Measurements from ENCODE around the gene SHBG. TPM values are rescaled to one million over a fixed set of nuclear protein-coding genes. Genes with fewer than 3 reads are reported as not detected.

Gene SHBG
- total RNA-seq, 1 donor from 2014 or later: not detected

DNA sequence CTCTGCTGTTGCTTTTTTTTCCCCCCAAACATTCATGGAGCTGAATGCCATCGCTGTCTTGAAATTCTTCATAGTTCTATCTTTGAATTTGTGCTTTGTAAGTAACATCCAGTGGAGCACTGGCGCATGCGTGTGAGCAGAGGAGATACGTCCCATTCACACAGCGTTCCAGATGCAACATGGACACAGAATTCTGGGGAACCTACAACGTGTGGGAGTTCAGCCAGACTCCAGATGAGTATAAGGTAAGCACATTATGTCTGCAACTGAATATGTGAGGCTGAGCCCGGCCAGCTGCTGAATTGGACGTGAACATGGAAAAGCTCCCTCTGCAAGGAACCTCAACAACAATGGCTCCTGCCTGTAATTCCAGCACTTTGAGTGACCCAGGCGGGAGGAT is 16.5 kb downstream of the SHBG start:
- no peak for DNase-seq (ENCODE audit: low spot score)

DNA sequence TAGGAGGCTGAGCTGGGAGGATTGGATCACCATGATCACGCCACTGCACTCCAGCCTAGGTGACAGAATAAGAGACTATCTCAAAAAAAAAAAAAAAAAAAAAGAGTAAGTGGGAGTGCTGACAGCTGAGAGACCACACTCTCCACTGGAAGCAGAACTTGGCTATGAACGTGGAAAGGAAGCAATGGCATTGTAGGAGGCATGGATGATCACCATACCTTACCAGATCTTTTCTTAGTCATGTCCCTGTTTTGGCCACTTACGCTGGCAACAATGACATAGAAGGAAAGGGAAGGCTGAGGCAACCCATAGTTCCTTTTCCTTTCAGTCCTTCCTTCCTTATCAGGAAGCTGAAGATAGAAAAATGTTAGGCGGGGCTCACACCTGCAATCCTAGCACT is 17.1 kb downstream of the SHBG start:
- DNase-seq (ENCODE audit: low spot score): no peak

DNA sequence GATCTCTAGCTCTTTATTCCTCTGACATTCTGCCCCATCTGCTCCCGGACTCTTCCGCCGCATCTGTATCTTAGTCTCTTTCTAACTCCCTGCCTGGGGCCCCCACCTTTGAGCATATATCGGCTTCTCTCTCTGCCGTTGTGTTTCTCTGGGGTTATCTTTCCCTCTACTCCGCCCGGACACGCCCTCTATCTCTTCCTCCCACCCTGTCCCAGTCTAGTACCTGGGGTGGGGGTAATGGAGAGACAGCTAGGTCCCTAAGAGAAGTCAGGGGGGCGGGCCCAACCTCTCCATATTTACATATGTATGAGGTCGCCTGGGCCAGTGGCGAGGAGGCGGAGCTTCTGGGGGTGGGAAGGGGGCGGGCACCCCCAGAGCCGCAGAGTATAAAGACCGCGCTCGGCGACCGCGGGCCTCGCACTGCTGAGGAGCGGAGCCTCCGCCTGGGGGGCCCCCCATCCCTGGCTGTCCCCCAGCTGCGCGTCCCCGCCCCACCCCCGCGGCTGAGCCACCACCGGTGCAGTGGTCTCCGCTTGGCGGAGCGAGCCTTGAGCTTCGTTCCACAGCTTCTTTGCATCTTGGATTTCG is 20.7 kb downstream of the SHBG start, which contains the start of gene ATP1B2:
ATP1B2 (plus strand) TSS at position 418 of the 588 bp plus-strand sequence. CDS start 593 bp downstream, outside the sequence.
- DNase-seq (ENCODE audit: low spot score): peak; percentile 69

DNA sequence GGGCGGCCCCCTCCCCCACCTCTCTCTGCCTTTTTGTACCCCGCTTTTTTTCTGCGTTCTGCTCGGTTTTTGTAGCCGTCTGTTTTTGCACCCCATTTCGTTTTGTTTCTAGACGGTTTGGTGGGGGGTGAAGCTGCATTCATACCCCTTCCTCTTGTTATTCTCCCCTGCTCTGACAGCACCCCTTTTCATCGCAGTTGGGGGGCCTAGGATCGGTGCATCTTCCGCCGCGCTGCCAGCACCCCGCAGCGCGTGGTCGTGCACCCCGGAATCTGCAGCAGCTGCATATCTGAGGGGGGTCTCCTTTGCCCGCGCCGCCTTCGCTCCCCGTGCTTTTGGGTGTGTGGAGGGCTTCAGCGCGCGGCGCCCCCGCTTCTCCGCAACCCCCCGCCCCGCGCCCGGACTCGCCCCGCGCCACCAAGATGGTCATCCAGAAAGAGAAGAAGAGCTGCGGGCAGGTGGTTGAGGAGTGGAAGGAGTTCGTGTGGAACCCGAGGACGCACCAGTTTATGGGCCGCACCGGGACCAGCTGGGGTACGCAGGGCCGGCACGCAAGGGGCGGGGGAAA is 21.2 kb downstream of the SHBG start:
- no peak for DNase-seq (ENCODE audit: low spot score)

DNA sequence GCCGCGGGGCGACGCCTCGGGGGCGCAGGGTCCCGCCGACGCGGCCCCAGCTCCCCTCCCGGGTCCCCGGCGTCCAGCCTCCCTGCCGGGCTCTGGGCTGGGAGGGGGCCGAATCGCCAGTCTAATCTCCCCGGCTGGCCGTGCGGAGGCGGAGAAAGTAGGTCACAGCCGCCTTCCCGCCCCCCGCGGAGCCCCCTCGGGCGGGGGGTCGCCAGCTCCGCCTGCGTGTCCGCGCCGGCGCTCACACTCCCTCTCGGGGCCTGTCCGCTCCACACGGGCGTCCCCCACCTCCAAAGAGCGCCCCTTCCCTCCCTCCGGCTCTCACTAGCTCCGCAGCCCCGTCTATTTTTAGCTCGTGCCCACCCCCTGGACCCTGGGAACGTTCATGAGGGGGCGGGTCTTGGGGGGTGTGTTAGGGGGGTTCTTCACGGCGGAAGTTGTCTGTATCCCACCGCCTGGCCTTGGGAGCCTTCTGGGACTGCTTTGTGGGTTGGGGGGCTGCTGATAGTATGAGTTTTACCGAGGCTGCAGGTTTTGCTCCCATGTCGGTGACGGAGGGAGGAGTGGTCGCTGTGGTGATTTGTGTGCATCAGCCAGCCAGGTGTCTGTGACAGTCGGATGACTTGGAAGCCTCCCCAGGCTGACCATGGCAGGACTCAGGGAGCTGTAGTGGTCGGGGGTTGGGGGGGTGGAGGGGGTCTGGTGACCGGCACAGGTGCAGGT is 21.9 kb downstream of the SHBG start:
- no peak for DNase-seq (ENCODE audit: low spot score)

DNA sequence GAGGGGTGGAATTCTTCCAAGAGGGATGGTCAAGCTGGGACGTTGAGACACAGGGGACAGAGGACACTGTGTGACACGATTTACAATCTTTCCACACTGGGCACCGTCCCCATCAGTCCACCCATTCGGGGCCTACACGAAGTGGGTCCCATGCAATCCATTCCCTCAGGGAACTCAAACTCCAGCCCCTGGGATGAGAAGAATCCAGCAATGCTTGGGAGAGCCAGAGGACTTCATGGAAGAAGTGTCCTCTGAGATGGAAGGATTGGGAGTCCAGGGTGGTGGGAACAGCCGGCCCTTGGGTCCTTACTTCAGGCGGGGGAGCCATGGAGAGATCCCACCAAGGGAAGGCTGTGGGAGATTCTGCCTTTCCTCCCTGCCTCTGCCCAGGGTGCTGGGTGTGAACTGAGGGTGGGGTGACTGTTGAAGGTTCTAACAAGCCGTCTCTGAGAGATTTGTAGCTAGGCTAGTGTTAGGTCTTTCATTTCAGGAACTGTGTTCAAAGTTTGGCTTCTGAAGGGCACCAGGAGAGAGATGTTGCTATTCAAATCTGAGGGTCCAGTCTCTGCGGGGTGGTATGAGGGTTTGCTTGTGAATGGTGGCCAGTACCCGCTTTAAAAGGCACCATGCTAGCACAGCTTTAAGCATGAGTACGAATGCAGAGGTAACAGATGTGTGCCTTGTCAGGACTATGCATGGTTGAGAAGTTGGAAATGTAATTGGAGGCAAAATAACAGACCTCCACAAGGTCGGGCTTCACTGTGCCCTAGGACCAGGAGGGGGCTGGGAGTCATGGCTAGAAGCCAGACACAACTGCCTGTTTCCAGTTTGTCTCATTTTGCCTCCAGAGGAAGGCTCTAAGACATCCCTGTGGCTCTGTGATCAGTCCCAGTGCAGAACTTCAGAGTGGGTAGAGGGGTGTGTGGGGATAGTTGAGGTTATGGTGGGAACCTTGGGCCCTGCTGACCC is 22.7 kb downstream of the SHBG start:
- no peak for DNase-seq (ENCODE audit: low spot score)

DNA sequence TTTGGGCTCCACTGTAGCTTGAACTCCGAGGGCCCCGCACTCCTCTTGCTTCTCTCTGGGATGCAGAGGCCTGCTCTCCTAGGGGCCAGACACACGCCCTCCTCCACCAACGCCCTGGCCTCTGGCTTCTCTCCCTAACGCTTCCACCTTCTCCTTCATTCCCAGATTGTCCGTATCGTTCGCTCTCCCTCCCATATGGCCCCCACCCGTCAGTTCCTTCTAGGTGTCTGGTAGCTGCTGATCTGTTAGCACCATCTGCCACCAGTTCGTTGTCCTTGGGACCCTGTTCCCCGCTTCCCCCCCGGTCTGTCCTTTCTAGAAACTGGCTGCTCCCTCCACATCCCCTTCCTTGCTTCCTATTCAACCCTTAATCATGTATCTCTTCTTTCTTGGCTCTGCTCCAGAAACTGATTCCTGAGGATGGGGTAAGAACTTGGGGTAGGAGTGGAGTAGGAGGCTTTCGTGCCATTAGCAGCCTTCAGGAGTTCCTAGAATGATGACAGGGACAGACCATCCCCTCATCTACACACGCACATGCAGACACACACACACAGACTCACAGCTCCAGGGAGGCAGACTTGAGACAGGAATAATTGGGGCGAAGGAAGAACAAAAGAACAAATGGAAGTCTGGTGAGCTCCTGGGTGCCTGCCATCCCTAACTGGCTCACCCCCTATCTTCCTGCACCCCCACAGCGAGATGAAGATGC is 25.1 kb downstream of the SHBG start:
- no peak for DNase-seq (ENCODE audit: low spot score)

DNA sequence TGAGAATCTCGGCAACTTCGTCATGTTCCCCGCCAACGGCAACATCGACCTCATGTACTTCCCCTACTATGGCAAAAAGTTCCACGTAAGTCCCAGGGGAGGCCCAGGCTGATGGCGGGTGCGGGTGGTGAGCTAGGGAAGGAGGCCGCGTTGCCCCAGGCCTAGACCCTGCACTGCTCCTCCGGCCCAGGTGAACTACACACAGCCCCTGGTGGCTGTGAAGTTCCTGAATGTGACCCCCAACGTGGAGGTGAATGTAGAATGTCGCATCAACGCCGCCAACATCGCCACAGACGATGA is 25.6 kb downstream of the SHBG start:
- DNase-seq (ENCODE audit: low spot score): no peak

DNA sequence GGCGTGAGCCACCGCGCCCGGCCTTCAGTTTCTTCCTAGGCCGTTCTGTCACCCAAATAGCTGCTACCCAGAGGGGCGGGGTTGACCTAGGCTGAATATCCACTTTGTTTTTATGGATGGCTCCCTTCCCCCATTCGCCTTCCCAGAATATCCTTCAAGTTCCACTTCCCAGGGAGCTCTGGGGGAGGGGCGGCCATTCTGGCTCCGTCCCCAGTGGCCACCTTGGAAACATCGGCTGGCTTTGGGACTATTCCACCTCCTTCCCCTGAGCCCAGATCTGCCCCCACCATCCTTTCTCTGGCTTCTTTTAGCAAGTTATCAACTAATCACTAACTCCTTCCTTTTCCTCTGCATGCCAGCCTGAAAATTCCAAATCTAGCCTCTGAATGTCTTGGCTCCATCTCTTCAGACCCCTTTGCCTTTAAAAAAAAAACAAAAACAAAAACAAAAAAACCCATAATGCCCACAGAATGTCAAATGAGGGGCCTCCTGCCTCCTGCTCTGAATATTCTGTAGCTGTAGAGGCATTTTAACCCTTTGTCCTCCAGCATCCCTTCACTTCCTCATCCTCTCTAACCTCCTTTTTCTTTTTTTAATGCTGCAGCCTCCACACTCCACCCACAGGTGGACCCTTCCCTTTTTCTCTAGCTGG is 27.1 kb downstream of the SHBG start:
- DNase-seq (ENCODE audit: low spot score): peak; percentile 58

DNA sequence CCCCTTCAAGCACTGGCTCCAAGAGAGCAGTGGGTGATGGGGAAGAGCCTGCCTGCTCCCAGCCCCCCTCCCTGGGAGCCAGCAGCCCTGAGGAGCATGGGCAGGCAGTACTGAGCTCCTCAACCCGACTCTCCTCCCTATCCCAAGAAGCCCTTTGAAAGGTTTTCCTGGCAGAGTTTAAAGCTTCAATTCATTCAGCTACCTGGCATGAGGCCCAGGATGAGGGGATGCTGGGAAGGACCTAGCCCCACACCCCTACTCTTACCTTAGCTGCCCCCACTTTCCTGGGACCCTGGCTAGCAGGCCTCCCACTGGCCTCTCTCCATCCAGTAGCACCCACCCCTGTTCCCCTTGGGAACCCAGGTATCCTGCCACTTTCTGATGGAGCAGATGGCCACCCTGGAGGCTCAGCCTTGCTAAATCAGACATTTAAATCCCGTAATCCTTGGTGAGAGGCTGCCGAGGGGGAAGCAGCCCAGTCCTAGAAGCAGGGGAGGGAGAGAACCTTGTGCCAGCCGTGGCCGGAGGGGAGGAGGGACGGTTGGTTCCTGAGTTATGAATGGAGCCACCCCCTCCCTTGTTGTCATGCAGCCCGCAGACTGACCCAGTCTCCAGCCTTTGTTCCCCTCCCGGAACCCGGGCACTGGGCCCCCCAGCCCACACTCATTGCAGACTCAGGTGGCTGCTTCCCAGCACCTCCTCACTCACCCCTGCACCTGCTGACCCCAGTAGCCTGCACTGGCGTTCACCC is 37.9 kb downstream of the SHBG start:
- DNase-seq (ENCODE audit: low spot score): no peak

DNA sequence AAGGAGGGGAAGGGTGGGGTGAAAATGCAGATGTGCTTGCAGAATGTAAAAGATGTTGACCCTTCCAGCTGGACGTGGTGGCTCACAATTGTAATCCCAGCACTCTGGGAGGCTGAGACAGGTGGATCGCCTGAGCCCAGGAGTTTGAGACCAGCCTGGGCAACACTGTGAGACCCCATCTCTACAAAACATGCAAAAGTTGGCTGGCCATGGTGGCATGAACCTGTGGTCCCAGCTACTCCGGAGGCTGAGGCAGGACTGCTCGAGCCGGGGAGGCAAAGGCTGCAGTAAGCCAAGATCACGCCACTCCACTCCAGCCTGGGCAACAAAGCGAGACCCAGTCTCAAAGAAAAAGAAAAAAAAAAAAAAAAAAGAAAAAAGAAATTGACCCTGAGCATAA is 38.5 kb downstream of the SHBG start:
- DNase-seq (ENCODE audit: low spot score): no peak

DNA sequence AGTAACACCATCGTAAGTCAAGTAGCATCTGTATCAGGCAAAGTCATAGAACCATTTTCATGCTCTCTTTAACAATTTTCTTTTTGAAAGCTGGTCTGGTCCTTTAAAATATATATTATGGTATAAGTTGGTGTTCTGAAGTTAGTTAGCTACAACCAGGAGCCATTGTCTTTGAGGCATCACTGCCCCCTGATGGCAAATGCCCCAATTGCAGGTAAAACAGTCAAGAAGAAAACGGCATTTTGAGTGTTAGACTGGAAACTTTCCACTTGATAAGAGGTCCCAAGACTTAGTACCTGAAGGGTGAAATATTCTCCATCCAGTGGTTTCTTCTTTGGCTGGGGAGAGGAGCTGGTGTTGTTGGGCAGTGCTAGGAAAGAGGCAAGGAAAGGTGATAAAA is 43.3 kb downstream of the SHBG start:
- DNase-seq (ENCODE audit: low spot score): no peak

DNA sequence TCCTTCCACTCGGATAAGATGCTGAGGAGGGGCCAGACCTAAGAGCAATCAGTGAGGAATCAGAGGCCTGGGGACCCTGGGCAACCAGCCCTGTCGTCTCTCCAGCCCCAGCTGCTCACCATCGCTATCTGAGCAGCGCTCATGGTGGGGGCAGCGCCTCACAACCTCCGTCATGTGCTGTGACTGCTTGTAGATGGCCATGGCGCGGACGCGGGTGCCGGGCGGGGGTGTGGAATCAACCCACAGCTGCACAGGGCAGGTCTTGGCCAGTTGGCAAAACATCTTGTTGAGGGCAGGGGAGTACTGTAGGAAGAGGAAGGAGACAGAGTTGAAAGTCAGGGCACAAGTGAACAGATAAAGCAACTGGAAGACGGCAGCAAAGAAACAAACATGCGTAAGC is 45.0 kb downstream of the SHBG start:
- DNase-seq (ENCODE audit: low spot score): no peak

DNA sequence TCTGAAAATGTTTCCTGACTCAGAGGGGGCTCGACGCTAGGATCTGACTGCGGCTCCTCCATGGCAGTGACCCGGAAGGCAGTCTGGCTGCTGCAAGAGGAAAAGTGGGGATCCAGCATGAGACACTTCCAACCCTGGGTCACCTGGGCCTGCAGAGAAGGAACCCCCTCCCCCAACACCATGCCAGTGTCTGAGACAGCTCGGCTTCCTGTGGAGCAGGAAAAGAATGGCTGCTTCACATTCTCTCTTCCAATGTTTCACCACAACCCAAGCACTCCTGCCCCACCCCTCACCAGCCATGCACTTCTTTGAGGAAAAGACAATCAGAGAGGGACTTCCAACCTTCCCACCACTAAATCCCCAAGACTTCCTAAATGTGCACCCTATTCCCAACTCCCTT is 46.6 kb downstream of the SHBG start:
- DNase-seq (ENCODE audit: low spot score): no peak

DNA sequence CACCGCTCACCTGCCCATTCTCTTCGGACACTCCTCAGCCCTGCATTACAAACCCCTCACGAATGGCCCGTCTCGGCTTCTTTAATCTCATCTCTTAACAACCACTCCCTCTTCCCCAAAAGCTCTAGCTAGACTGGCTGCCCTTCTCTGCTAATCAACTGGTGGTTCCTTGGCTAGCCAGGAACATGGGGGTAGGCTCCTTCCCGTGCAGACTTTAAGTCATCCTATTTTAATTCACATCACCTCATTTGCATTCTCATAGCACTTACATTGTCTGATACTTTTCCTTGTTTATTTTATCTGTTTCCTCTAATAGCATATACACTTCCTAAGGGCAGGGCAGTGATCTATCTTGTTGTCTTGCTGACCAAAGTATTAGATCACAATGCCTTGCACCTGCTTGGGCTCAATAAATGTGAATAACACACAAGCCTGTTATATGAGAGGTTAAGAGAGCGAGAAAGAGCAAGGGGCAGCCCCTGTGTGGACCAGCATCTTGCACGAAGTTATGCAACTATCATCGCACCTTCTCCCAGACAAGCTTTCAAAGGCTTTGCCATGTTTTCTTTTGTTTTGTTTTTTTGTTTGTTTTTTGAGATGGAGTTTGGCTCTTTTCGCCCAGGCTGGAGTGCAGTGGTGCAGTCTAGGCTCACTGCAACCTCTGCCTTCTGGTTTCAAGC is 47.6 kb downstream of the SHBG start:
- no peak for DNase-seq (ENCODE audit: low spot score)

Other genes with a start within 250 kb of the SHBG start
- 12.3 TPM for gene TNK1, start 249.0 kb upstream of the SHBG start, total RNA-seq
- 43.0 TPM for gene PLSCR3, start 235.6 kb upstream of the SHBG start, total RNA-seq
- 115 TPM for gene TMEM256, start 226.0 kb upstream of the SHBG start, total RNA-seq
- 22.3 TPM for gene NLGN2, start 222.3 kb upstream of the SHBG start, total RNA-seq
- gene SPEM1, start 209.8 kb upstream of the SHBG start, total RNA-seq: not detected
- gene SPEM2, start 204.5 kb upstream of the SHBG start, total RNA-seq: not detected
- gene SPEM3, start 201.3 kb upstream of the SHBG start, total RNA-seq: not detected
- gene TMEM102, start 194.7 kb upstream of the SHBG start, total RNA-seq: 8.1 TPM
- 3.5 TPM for gene FGF11, start 190.6 kb upstream of the SHBG start, total RNA-seq
- gene CHRNB1, start 185.1 kb upstream of the SHBG start, total RNA-seq: 6.8 TPM
- 65.5 TPM for gene ZBTB4, start 150.5 kb upstream of the SHBG start, total RNA-seq
- not detected for gene SLC35G6, start 148.7 kb upstream of the SHBG start, total RNA-seq
- gene POLR2A, start 145.8 kb upstream of the SHBG start, total RNA-seq: 151 TPM
- 30.6 TPM for gene TNFSF12, start 81.1 kb upstream of the SHBG start, total RNA-seq
- gene TNFSF13, start 71.4 kb upstream of the SHBG start, total RNA-seq: 23.0 TPM
- gene SENP3, start 68.2 kb upstream of the SHBG start, total RNA-seq: 43.9 TPM
- 61.0 TPM for gene CD68, start 50.5 kb upstream of the SHBG start, total RNA-seq
- 68.1 TPM for gene MPDU1, start 46.3 kb upstream of the SHBG start, total RNA-seq
- gene SOX15, start 40.0 kb upstream of the SHBG start, total RNA-seq: 8.0 TPM
- 30.6 TPM for gene FXR2, start 15.2 kb upstream of the SHBG start, total RNA-seq
- gene SAT2, start 2.3 kb upstream of the SHBG start, total RNA-seq: 57.1 TPM
- 10.0 TPM for gene ATP1B2, start 20.8 kb downstream of the SHBG start, total RNA-seq
- 131 TPM for gene TP53, start 57.4 kb downstream of the SHBG start, total RNA-seq
- gene WRAP53, start 58.3 kb downstream of the SHBG start, total RNA-seq: 6.5 TPM
- 2.3 TPM for gene EFNB3, start 75.1 kb downstream of the SHBG start, total RNA-seq
- gene DNAH2, start 87.6 kb downstream of the SHBG start, total RNA-seq: 1.5 TPM
- gene KDM6B, start 204.1 kb downstream of the SHBG start, total RNA-seq: 31.8 TPM
- gene TMEM88, start 224.9 kb downstream of the SHBG start, total RNA-seq: 9.9 TPM
- 98.6 TPM for gene NAA38, start 227.4 kb downstream of the SHBG start, total RNA-seq
- 15.7 TPM for gene CYB5D1, start 227.9 kb downstream of the SHBG start, total RNA-seq